ENCODE results near the gene PSMB8.

Gene PSMB8

GRCh38 chr6:32792901-32793435, 50.9 kb downstream of the PSMB8 start:
- DNase-seq (ENCODE audit: low read depth), result no peak
